Naive thymus-derived CD4-positive, alpha-beta T cell (primary cell): ENCODE data around the gene ZBTB17. TPM values are rescaled to one million over a fixed set of nuclear protein-coding genes. Genes with fewer than 3 reads are reported as not detected.
A peak's percentile ranks its signal among the peaks of the same experiment; 100 is the strongest.

Experiments
- ATAC-seq: fragments of 150-1000 bp; cut with Tn5 transposase; 2 replicates; pipeline ENCODE4 v1.10.0; 2021; ENCODE audit warnings: mild to moderate bottlenecking, moderate library complexity
- CTCF ChIA-PET: fragments of 350-600 bp; sonication (Branson Sonifier 250); formaldehyde crosslinking; loops from one replicate; lab custom pipeline; 2021; ENCODE audit warnings: antibody characterized with exemption; lab: Charles Lee
- POLR2A ChIA-PET: fragments of 350-600 bp; sonication (Branson Sonifier 250); formaldehyde crosslinking; loops from one replicate; lab custom pipeline; 2021; ENCODE audit warnings: antibody characterized with exemption, inconsistent platforms; lab: Charles Lee
- DNase-seq, 9 donors: peaks; one replicate each; pipeline versions ENCODE4 v3.0.0 to v3.0.0-alpha.2; 2020 to 2022; ENCODE audit warnings: mixed read lengths in 1 of 9
- H3K27ac ChIP-seq: one replicate; pipeline ENCODE4 v1.7.0; 2013; ENCODE audit warnings: mild to moderate bottlenecking, low read depth, low read length, moderate library complexity
- H3K27me3 ChIP-seq, 2 donors: one replicate each; pipeline ENCODE4 v1.7.0; 2013; ENCODE audit warnings: low read length in 2 of 2, mild to moderate bottlenecking in 2 of 2, moderate library complexity in 2 of 2; ENCODE audit not compliant: control insufficient read depth in 2 of 2, insufficient read depth in 2 of 2
- H3K36me3 ChIP-seq, 3 experiments: 1 replicate in 2 of 3; 2 replicates in 1 of 3; pipeline ENCODE4 v1.7.0; 2013; ENCODE audit warnings: low read length in 3 of 3, mild to moderate bottlenecking in 3 of 3, moderate library complexity in 1 of 3; ENCODE audit not compliant: insufficient read depth in 3 of 3, control insufficient read depth in 2 of 3
- H3K4me1 ChIP-seq, 2 donors: one replicate each; pipeline ENCODE4 v1.7.0; 2013; ENCODE audit warnings: low read length in 2 of 2, mild to moderate bottlenecking in 2 of 2, moderate library complexity in 1 of 2; ENCODE audit not compliant: control insufficient read depth in 2 of 2, insufficient read depth in 2 of 2
- H3K4me3 ChIP-seq: 2 replicates; pipeline ENCODE4 v1.7.0; 2013; ENCODE audit warnings: mild to moderate bottlenecking, low read length
- H3K9me3 ChIP-seq, 3 experiments: 1 replicate in 2 of 3; 2 replicates in 1 of 3; pipeline ENCODE4 v1.7.0; 2013; ENCODE audit warnings: low read length in 3 of 3; ENCODE audit not compliant: control insufficient read depth in 2 of 3
- H3K27ac Mint-ChIP-seq, 9 donors: one replicate each; pipeline ENCODE4 v1.8.0; 2020 to 2022; ENCODE audit warnings: mixed read lengths in 9 of 9, mild to moderate bottlenecking in 8 of 9, moderate library complexity in 5 of 9, inconsistent platforms in 2 of 9
- H3K27me3 Mint-ChIP-seq, 5 donors: one replicate each; pipeline ENCODE4 v1.8.0; 2021 to 2022; ENCODE audit warnings: mixed read lengths in 5 of 5, mild to moderate bottlenecking in 1 of 5
- H3K36me3 Mint-ChIP-seq, 5 donors: one replicate each; pipeline ENCODE4 v1.8.0; 2020 to 2022; ENCODE audit warnings: mixed read lengths in 5 of 5, mild to moderate bottlenecking in 3 of 5, inconsistent platforms in 1 of 5
- H3K4me1 Mint-ChIP-seq, 7 donors: one replicate each; pipeline ENCODE4 v1.8.0; 2020 to 2022; ENCODE audit warnings: mixed read lengths in 7 of 7, mild to moderate bottlenecking in 3 of 7, inconsistent platforms in 1 of 7
- H3K4me3 Mint-ChIP-seq, 10 donors: one replicate each; pipeline ENCODE4 v1.8.0; 2020 to 2022; ENCODE audit warnings: mild to moderate bottlenecking in 10 of 10, mixed read lengths in 10 of 10, moderate library complexity in 6 of 10, inconsistent platforms in 2 of 10
- H3K9me3 Mint-ChIP-seq, 11 donors: one replicate each; pipeline ENCODE4 v1.8.0; 2020 to 2022; ENCODE audit warnings: mixed read lengths in 11 of 11, mild to moderate bottlenecking in 4 of 11, inconsistent platforms in 1 of 11, moderate library complexity in 1 of 11
- intact Hi-C, 2 donors: fragments of 100-400 bp; cut with micrococcal nuclease; formaldehyde crosslinking; loops; one replicate each; pipeline ENCODE4 v1.15.1; 2023
- polyA plus RNA-seq, 2 donors: library from polyadenylated mRNA; unstranded; fragments of 300-500 nt; fragmentation: Illumina TruSeq; gene quantifications; one replicate each; pipeline ENCODE4 v1.2.3, GENCODE V29; 2021
- total RNA-seq, 6 experiments: library from RNA in 5 of 6; stranded (reverse) in 5 of 6; gene quantifications; 1 replicate in 5 of 6; 2 replicates in 1 of 6; pipeline ENCODE4 v1.2.3 and lab custom pipeline; 2021 to 2026

ZBTB17 gene
- total and polyA plus RNA-seq, 7 experiments from 2014 or later = 11.2 to 85.1 (median 63.5) TPM

GRCh38 chr1:16015960-16016901 is 40.3 kb upstream of the ZBTB17 start:
- ATAC-seq = no peak
- Mint-ChIP-seq H3K27me3 (peaks cover 0 to 8% (median 0%) of the 10 kb centered on the region in 5 donors), H3K9me3 (peaks cover 0 to 2% (median 0%) of the 10 kb centered on the region in 11 donors), H3K27ac (no peak overlapping the region), H3K4me3 (no peak overlapping the region), H3K4me1 (peaks cover 0 to 8% (median 5%) of the 10 kb centered on the region in 7 donors), H3K36me3 (no peaks in the 10 kb centered on the region)
- H3K27me3 ChIP-seq = no peaks in the 10 kb centered on the region
- POLR2A ChIA-PET = interaction anchor here (0.6 kb wide), 1 partner anchor 82 kb away, joined by 3 read pairs; no protein-coding TSS in a partner anchor
- intact Hi-C loops = no loop called here
- no peaks in the 10 kb centered on the region for H3K9me3 ChIP-seq
- no peak for DNase-seq
- H3K27ac ChIP-seq = no peak overlapping the region
- no peaks in the 10 kb centered on the region for H3K36me3 ChIP-seq
- no peak overlapping the region for H3K4me3 ChIP-seq
- H3K4me1 ChIP-seq = peaks cover 0 to 6% of the 10 kb centered on the region in 2 donors
- CTCF ChIA-PET = no interaction called here

- Histone ChIP-seq H3K27me3 (no peaks in the 10 kb centered on the region), H3K27ac (no peak overlapping the region), H3K36me3 (no peaks in the 10 kb centered on the region), H3K4me1 (peaks cover 0 to 6% of the 10 kb centered on the region in 2 donors), H3K4me3 (no peak overlapping the region), H3K9me3 (no peaks in the 10 kb centered on the region)
- Mint-ChIP-seq H3K4me3 (no peak overlapping the region), H3K27me3 (peaks cover 0 to 11% (median 0%) of the 10 kb centered on the region in 5 donors), H3K36me3 (no peaks in the 10 kb centered on the region), H3K9me3 (peaks cover 0 to 2% (median 0%) of the 10 kb centered on the region in 11 donors), H3K27ac (no peak overlapping the region), H3K4me1 (peaks cover 0 to 8% (median 5%) of the 10 kb centered on the region in 7 donors)
- DNase-seq (no peak), ATAC-seq (no peak)
- intact Hi-C loops = no loop called here
- ChIA-PET CTCF (no interaction called here), POLR2A (no interaction called here)
Observed at GRCh38 chr1:16015491-16015890, 39.6 kb upstream of the ZBTB17 start.

GRCh38 chr1:16014509-16015482 is 38.9 kb upstream of the ZBTB17 start:
- POLR2A ChIA-PET = no interaction called here
- Mint-ChIP-seq H3K27me3 (peaks cover 0 to 11% (median 0%) of the 10 kb centered on the region in 5 donors), H3K4me1 (peaks cover 0 to 8% (median 5%) of the 10 kb centered on the region in 7 donors), H3K27ac (peak overlapping the region in 2 of 9 donors; percentile 50 to 84), H3K4me3 (peak overlapping the region in 2 of 10 donors; percentile 8 to 29), H3K36me3 (no peaks in the 10 kb centered on the region), H3K9me3 (peaks cover 0 to 2% (median 0%) of the 10 kb centered on the region in 11 donors)
- intact Hi-C loops = no loop called here
- Histone ChIP-seq H3K9me3 (no peaks in the 10 kb centered on the region), H3K27ac (no peak overlapping the region), H3K36me3 (no peaks in the 10 kb centered on the region), H3K4me1 (peaks cover 0 to 6% of the 10 kb centered on the region in 2 donors), H3K4me3 (no peak overlapping the region), H3K27me3 (no peaks in the 10 kb centered on the region)
- no peak for DNase-seq
- CTCF ChIA-PET = interaction anchor here (0.6 kb wide), 1 partner anchor 67 kb away, joined by 3 read pairs; no protein-coding TSS in a partner anchor
- no peak for ATAC-seq

GRCh38 chr1:16013908-16014258 is 38.0 kb upstream of the ZBTB17 start:
- H3K27ac ChIP-seq = no peak overlapping the region
- no peaks in the 10 kb centered on the region for H3K36me3 ChIP-seq
- Mint-ChIP-seq H3K4me1 (peaks cover 0 to 8% (median 5%) of the 10 kb centered on the region in 7 donors), H3K4me3 (peak overlapping the region in 4 of 10 donors; percentile 13 to 66 (median 48)), H3K27me3 (peaks cover 0 to 11% (median 0%) of the 10 kb centered on the region in 5 donors), H3K9me3 (peaks cover 0 to 2% (median 0%) of the 10 kb centered on the region in 11 donors), H3K36me3 (no peaks in the 10 kb centered on the region), H3K27ac (no peak overlapping the region)
- H3K9me3 ChIP-seq = no peaks in the 10 kb centered on the region
- ChIA-PET CTCF (no interaction called here), POLR2A (no interaction called here)
- peaks cover 0 to 6% of the 10 kb centered on the region in 2 donors for H3K4me1 ChIP-seq
- no peak overlapping the region for H3K4me3 ChIP-seq
- DNase-seq (no peak), ATAC-seq (no peak)
- intact Hi-C loops = no loop called here
- no peaks in the 10 kb centered on the region for H3K27me3 ChIP-seq

GRCh38 chr1:16013220-16013907 is 37.5 kb upstream of the ZBTB17 start:
- no peaks in the 10 kb centered on the region for H3K36me3 Mint-ChIP-seq
- H3K4me1 Mint-ChIP-seq = peaks cover 0 to 8% (median 5%) of the 10 kb centered on the region in 7 donors
- CTCF ChIA-PET = no interaction called here
- ATAC-seq (peak; percentile 58), DNase-seq (peak in 3 of 9 donors; percentile 7 to 67 (median 55))
- Histone ChIP-seq H3K36me3 (no peaks in the 10 kb centered on the region), H3K9me3 (no peaks in the 10 kb centered on the region), H3K4me1 (peaks cover 0 to 6% of the 10 kb centered on the region in 2 donors), H3K4me3 (peak overlapping the region; percentile 30), H3K27me3 (no peaks in the 10 kb centered on the region), H3K27ac (peak overlapping the region; percentile 12)
- POLR2A ChIA-PET = no interaction called here
- peak overlapping the region in 7 of 10 donors; percentile 13 to 66 (median 48) for H3K4me3 Mint-ChIP-seq
- peaks cover 0 to 11% (median 0%) of the 10 kb centered on the region in 5 donors for H3K27me3 Mint-ChIP-seq
- intact Hi-C loops = no loop called here
- peak overlapping the region in 2 of 9 donors; percentile 32 to 36 for H3K27ac Mint-ChIP-seq
- peaks cover 0 to 2% (median 0%) of the 10 kb centered on the region in 11 donors for H3K9me3 Mint-ChIP-seq
